Endodermal cell (in vitro differentiated cells): Measurements from ENCODE around the gene CHN2. TPM values are rescaled to one million over a fixed set of nuclear protein-coding genes. Genes with fewer than 3 reads are reported as not detected.

Experiments used
- DNase-seq: peaks from one replicate; pipeline ENCODE4 v3.0.0-alpha.2; 2017
- H3K27ac ChIP-seq: 2 replicates; pipeline ENCODE4 v1.5.1; 2013; ENCODE audit warnings: mild to moderate bottlenecking, low read depth, low read length, moderate library complexity
- H3K27me3 ChIP-seq: 2 replicates; pipeline ENCODE4 v1.6.1; 2013; ENCODE audit warnings: mild to moderate bottlenecking, low read length, moderate library complexity; ENCODE audit not compliant: insufficient read depth, control insufficient read depth, poor library complexity, severe bottlenecking
- H3K36me3 ChIP-seq: 2 replicates; pipeline ENCODE4 v1.7.0; 2013; ENCODE audit warnings: mild to moderate bottlenecking, low read length, moderate library complexity; ENCODE audit not compliant: control insufficient read depth, insufficient read depth
- H3K4me1 ChIP-seq: one replicate; pipeline ENCODE4 v1.7.0; 2013; ENCODE audit warnings: low read length; ENCODE audit not compliant: control insufficient read depth, insufficient read depth
- H3K4me3 ChIP-seq: 2 replicates; pipeline ENCODE4 v1.5.1; 2013; ENCODE audit warnings: mild to moderate bottlenecking, low read length, moderate library complexity
- H3K9ac ChIP-seq: 2 replicates; pipeline ENCODE4 v1.6.1; 2013; ENCODE audit warnings: mild to moderate bottlenecking, low read length, moderate library complexity; ENCODE audit not compliant: poor library complexity, severe bottlenecking; ENCODE audit errors: extremely low read depth
- H3K9me3 ChIP-seq: 2 replicates; pipeline ENCODE4 v1.6.1; 2013; ENCODE audit warnings: mild to moderate bottlenecking, low read length, moderate library complexity; ENCODE audit not compliant: control insufficient read depth
- H3K27ac Mint-ChIP-seq: 2 replicates; pipeline ENCODE4 v1.8.0; 2020; ENCODE audit warnings: mixed read lengths
- H3K27me3 Mint-ChIP-seq: 2 replicates; pipeline ENCODE4 v1.8.0; 2021; ENCODE audit warnings: mild to moderate bottlenecking, mixed read lengths; ENCODE audit not compliant: insufficient read depth
- H3K36me3 Mint-ChIP-seq: 2 replicates; pipeline ENCODE4 v1.8.0; 2020; ENCODE audit warnings: low read depth, mixed read lengths
- H3K4me1 Mint-ChIP-seq: 2 replicates; pipeline ENCODE4 v1.8.0; 2020; ENCODE audit warnings: mixed read lengths
- H3K4me3 Mint-ChIP-seq: 2 replicates; pipeline ENCODE4 v1.8.0; 2020; ENCODE audit warnings: mild to moderate bottlenecking, moderate library complexity, mixed read lengths
- H3K9me3 Mint-ChIP-seq: 2 replicates; pipeline ENCODE4 v1.8.0; 2020; ENCODE audit warnings: mild to moderate bottlenecking, mixed read lengths
- WGBS, 2 experiments: methylation state at CpG; one replicate each; pipeline versions ENCODE4 v1.1.5 to v1.1.7; 2013; ENCODE audit warnings: missing lambda C conversion rate in 2 of 2, mixed read lengths in 1 of 2; ENCODE audit not compliant: insufficient coverage in 1 of 2, insufficient read length in 1 of 2; 5-methylcytosine and 5-hydroxymethylcytosine counted together
- total RNA-seq, 2 donors: library from RNA; stranded (reverse); fragmentation: NEBNext Ultra II Directional in 1 of 2; extraction: Animal tissue kit (Norgen Biotek cat#: 25700) in 1 of 2; gene quantifications; 2 replicates in 1 of 2; 3 replicates in 1 of 2; pipeline ENCODE4 v1.2.1, GENCODE V29; 2021
- TF ChIP-seq, protein P1 (sequence below): fragments of 200-600 bp; sonication (generic); conservative IDR thresholded peaks from 2 replicates; pipeline ENCODE4 v1.5.0; 2021; ENCODE audit warnings: antibody characterized with exemption, mild to moderate bottlenecking

The CHN2 gene
- total RNA-seq, 2 donors from 2014 or later: 14.0 to 14.1 TPM

GRCh38 chr7:29329686-29330085, 135.1 kb downstream of the CHN2 start:
- H3K36me3 Mint-ChIP-seq: no peaks in the 10 kb centered on the region
- H3K4me1 Mint-ChIP-seq: no peaks in the 10 kb centered on the region
- Histone ChIP-seq H3K4me3 (no peak overlapping the region), H3K9me3 (no peaks in the 10 kb centered on the region), H3K36me3 (no peaks in the 10 kb centered on the region), H3K27ac (no peak overlapping the region), H3K9ac (no peak overlapping the region), H3K27me3 (no peaks in the 10 kb centered on the region), H3K4me1 (no peaks in the 10 kb centered on the region)
- no peak for DNase-seq
- no peak overlapping the region for H3K27ac Mint-ChIP-seq
- H3K4me3 Mint-ChIP-seq: no peak overlapping the region
- WGBS, 2 experiments: 96% methylated on average over 2 of the region's 3 CpGs; no CpG with 5 or more reads in 1 of the 2 experiments
- TF ChIP-seq, protein P1, sequence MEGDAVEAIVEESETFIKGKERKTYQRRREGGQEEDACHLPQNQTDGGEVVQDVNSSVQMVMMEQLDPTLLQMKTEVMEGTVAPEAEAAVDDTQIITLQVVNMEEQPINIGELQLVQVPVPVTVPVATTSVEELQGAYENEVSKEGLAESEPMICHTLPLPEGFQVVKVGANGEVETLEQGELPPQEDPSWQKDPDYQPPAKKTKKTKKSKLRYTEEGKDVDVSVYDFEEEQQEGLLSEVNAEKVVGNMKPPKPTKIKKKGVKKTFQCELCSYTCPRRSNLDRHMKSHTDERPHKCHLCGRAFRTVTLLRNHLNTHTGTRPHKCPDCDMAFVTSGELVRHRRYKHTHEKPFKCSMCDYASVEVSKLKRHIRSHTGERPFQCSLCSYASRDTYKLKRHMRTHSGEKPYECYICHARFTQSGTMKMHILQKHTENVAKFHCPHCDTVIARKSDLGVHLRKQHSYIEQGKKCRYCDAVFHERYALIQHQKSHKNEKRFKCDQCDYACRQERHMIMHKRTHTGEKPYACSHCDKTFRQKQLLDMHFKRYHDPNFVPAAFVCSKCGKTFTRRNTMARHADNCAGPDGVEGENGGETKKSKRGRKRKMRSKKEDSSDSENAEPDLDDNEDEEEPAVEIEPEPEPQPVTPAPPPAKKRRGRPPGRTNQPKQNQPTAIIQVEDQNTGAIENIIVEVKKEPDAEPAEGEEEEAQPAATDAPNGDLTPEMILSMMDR: no peak
- peaks cover 15% of the 10 kb centered on the region for H3K27me3 Mint-ChIP-seq
- no peaks in the 10 kb centered on the region for H3K9me3 Mint-ChIP-seq

DNA sequence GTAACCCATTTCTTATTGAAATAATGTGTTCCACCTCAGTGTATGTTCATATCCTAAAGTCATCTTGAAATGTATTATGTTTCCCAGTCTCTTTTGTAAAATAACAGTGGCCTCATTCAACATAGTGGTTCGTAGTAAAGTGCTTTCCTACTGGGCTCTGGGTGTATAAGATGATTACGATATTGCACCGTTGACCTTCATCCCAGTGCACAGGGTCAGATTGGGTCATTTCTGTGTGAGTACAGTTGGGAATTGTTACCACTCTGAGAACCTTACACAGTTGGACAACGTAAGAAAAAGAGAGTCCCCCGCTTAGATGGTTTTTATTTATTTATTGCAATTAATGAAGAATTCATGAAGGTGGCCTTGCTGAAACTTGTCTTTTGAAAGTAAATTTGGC, 135.6 kb downstream of the CHN2 start:
- TF ChIP-seq, protein P1: no peak
- Histone ChIP-seq H3K36me3 (no peaks in the 10 kb centered on the region), H3K27ac (no peak overlapping the region), H3K4me3 (no peak overlapping the region), H3K9ac (no peak overlapping the region), H3K27me3 (no peaks in the 10 kb centered on the region), H3K9me3 (no peaks in the 10 kb centered on the region), H3K4me1 (no peaks in the 10 kb centered on the region)
- H3K9me3 Mint-ChIP-seq: no peaks in the 10 kb centered on the region
- H3K4me1 Mint-ChIP-seq: no peaks in the 10 kb centered on the region
- no peak for DNase-seq
- no peaks in the 10 kb centered on the region for H3K36me3 Mint-ChIP-seq
- peaks cover 10% of the 10 kb centered on the region for H3K27me3 Mint-ChIP-seq
- no peak overlapping the region for H3K27ac Mint-ChIP-seq
- WGBS, 2 experiments: 92 to 100% methylated on average over 5 of the region's 5 CpGs
- no peak overlapping the region for H3K4me3 Mint-ChIP-seq

- no peaks in the 10 kb centered on the region for H3K4me1 ChIP-seq
- H3K4me1 Mint-ChIP-seq: no peaks in the 10 kb centered on the region
- H3K36me3 ChIP-seq: no peaks in the 10 kb centered on the region
- H3K27me3 ChIP-seq: no peaks in the 10 kb centered on the region
- H3K9me3 ChIP-seq: no peaks in the 10 kb centered on the region
- TF ChIP-seq, protein P1: no peak
- H3K27ac Mint-ChIP-seq: no peak overlapping the region
- WGBS, 2 experiments: 94 to 95% methylated on average over 3 to 7 of the region's 7 CpGs
- H3K36me3 Mint-ChIP-seq: no peaks in the 10 kb centered on the region
- H3K9me3 Mint-ChIP-seq: no peaks in the 10 kb centered on the region
- no peak overlapping the region for H3K4me3 Mint-ChIP-seq
- H3K9ac ChIP-seq: no peak overlapping the region
- H3K27me3 Mint-ChIP-seq: peaks cover 9% of the 10 kb centered on the region
- no peak overlapping the region for H3K27ac ChIP-seq
- no peak overlapping the region for H3K4me3 ChIP-seq
- DNase-seq: no peak
These were observed 136.6 kb downstream of the CHN2 start for GRCh38 chr7:29331163-29331562.
